H1 (cell line): ENCODE results near the gene PPP1R14C.

Experiments
- CEBPB ChIP-seq: IDR thresholded peaks from 2 replicates; pipeline ENCODE4 v1.6.1; 2012; ENCODE audit warnings: low read depth, low read length
- CTCF ChIP-seq, 3 experiments: IDR thresholded peaks; 1 replicate in 2 of 3; 2 replicates in 1 of 3; pipeline versions ENCODE4 v1.5.1 to v1.6.1; 2011; ENCODE audit warnings: low read length in 3 of 3, mild to moderate bottlenecking in 3 of 3, inconsistent platforms in 2 of 3, low read depth in 1 of 3, moderate library complexity in 1 of 3; ENCODE audit not compliant: insufficient read depth in 1 of 3; ENCODE audit errors: control extremely low read depth in 1 of 3
- EGR1 ChIP-seq: IDR thresholded peaks from 2 replicates; pipeline ENCODE4 v1.6.1; 2011; ENCODE audit warnings: low read depth, low read length, borderline replicate concordance
- EP300 ChIP-seq, 2 experiments: IDR thresholded peaks; 1 replicate in 1 of 2; 2 replicates in 1 of 2; pipeline ENCODE4 v1.6.1; 2011 to 2012; ENCODE audit warnings: low read depth in 2 of 2, low read length in 2 of 2, mild to moderate bottlenecking in 2 of 2, borderline replicate concordance in 1 of 2, inconsistent platforms in 1 of 2, moderate library complexity in 1 of 2
- POLR2A ChIP-seq, 2 experiments: IDR thresholded peaks; 1 replicate in 1 of 2; 2 replicates in 1 of 2; pipeline ENCODE4 v1.6.1; 2011; ENCODE audit warnings: low read depth in 2 of 2, low read length in 2 of 2, mild to moderate bottlenecking in 2 of 2; ENCODE audit errors: control extremely low read depth in 1 of 2
- RAD21 ChIP-seq, 2 experiments: IDR thresholded peaks in 1 of 2; conservative IDR thresholded peaks in 1 of 2; 2 replicates each; pipeline ENCODE4 v1.6.1; 2011; ENCODE audit warnings: low read depth in 2 of 2, low read length in 2 of 2, improper control_type of control experiment in 1 of 2, inconsistent platforms in 1 of 2, mild to moderate bottlenecking in 1 of 2, moderate library complexity in 1 of 2
- RBBP5 ChIP-seq: IDR thresholded peaks from 2 replicates; pipeline ENCODE4 v1.7.1; 2012; ENCODE audit warnings: low read depth, mild to moderate bottlenecking, inconsistent platforms, low read length, moderate library complexity, borderline replicate concordance
- SIX5 ChIP-seq: IDR thresholded peaks from 2 replicates; pipeline ENCODE4 v1.6.1; 2011; ENCODE audit warnings: mild to moderate bottlenecking, low read depth, low read length
- SP2 ChIP-seq: IDR thresholded peaks from 2 replicates; pipeline ENCODE4 v1.6.1; 2012; ENCODE audit warnings: mild to moderate bottlenecking, low read length, inconsistent platforms
- YY1 ChIP-seq: IDR thresholded peaks from 2 replicates; pipeline ENCODE4 v1.6.1; 2011; ENCODE audit warnings: low read depth, mild to moderate bottlenecking, low read length
- TF ChIP-seq, protein P1 (sequence below): IDR thresholded peaks from 2 replicates; pipeline ENCODE4 v1.6.1; 2012; ENCODE audit warnings: low read length, inconsistent platforms
- TF ChIP-seq, protein P2 (sequence below): IDR thresholded peaks from 2 replicates; pipeline ENCODE4 v1.6.1; 2012; ENCODE audit warnings: inconsistent platforms
- TF ChIP-seq, protein P3 (sequence below): IDR thresholded peaks from 2 replicates; pipeline ENCODE4 v1.6.1; 2011; ENCODE audit warnings: low read depth, mild to moderate bottlenecking, low read length; ENCODE audit not compliant: insufficient read depth

- TF ChIP-seq CEBPB (no peak), POLR2A (IDR thresholded peaks at IDR 0.05; ENCODE audit: control extremely low read depth in 1 of 2, low read depth in 2 of 2, low read length in 2 of 2) (no peak), RAD21 (IDR thresholded peaks at IDR 0.05 in 1 of 2, conservative IDR thresholded peaks at IDR 0.05 in 1 of 2; ENCODE audit: low read depth in 2 of 2, low read length in 2 of 2) (no peak), YY1 (no peak), SP2 (no peak), EP300 (IDR thresholded peaks at IDR 0.05; ENCODE audit: borderline replicate concordance in 1 of 2, low read depth in 2 of 2, low read length in 2 of 2) (no peak), CTCF (IDR thresholded peaks at IDR 0.05; ENCODE audit: control extremely low read depth in 1 of 3, insufficient read depth in 1 of 3, low read depth in 1 of 3, low read length in 3 of 3) (no peak), SIX5 (no peak), EGR1 (no peak), RBBP5 (no peak)
- TF ChIP-seq, protein P1, sequence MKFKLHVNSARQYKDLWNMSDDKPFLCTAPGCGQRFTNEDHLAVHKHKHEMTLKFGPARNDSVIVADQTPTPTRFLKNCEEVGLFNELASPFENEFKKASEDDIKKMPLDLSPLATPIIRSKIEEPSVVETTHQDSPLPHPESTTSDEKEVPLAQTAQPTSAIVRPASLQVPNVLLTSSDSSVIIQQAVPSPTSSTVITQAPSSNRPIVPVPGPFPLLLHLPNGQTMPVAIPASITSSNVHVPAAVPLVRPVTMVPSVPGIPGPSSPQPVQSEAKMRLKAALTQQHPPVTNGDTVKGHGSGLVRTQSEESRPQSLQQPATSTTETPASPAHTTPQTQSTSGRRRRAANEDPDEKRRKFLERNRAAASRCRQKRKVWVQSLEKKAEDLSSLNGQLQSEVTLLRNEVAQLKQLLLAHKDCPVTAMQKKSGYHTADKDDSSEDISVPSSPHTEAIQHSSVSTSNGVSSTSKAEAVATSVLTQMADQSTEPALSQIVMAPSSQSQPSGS: no peak
- TF ChIP-seq, protein P2, sequence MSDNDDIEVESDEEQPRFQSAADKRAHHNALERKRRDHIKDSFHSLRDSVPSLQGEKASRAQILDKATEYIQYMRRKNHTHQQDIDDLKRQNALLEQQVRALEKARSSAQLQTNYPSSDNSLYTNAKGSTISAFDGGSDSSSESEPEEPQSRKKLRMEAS: no peak
- TF ChIP-seq, protein P3, sequence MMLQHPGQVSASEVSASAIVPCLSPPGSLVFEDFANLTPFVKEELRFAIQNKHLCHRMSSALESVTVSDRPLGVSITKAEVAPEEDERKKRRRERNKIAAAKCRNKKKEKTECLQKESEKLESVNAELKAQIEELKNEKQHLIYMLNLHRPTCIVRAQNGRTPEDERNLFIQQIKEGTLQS: no peak
Observed at GRCh38 chr6:150157081-150157480, 14.2 kb downstream of the PPP1R14C start.
